ENCODE measurements around the gene NTSR2. TPM values are rescaled to one million over a fixed set of nuclear protein-coding genes. Genes with fewer than 3 reads are reported as not detected.

The NTSR2 gene
- total RNA-seq, 2 donors from 2014 or later: not detected

DNA sequence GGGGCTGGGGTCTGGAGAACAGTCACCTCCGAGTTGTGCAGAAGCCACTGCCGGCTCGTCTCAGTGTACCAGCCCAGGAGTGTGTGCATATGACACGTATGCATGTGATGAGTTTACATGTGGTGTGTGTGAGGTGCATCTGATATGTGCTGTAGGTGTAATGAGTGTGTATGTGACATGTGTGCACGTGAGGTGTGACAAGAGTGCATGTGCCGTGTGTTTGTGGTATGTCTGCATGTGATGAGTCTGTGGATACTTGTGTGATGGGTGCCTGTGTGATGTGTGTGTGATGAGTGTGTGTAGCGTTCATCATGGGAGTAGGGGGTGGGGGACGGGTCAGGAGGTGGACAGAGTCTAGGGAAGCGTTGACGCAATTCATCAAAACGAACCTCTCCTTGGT, 12.8 kb downstream of the NTSR2 start:
- Histone ChIP-seq H3K27me3 (no peaks in the 10 kb centered on the region), H3K4me3 (no peak overlapping the region), H3K27ac (no peak overlapping the region), H3K36me3 (no peaks in the 10 kb centered on the region), H3K4me1 (no peaks in the 10 kb centered on the region), H3K9me3 (no peaks in the 10 kb centered on the region)
- DNase-seq (ENCODE audit: low spot score): no peak
- TF ChIP-seq CTCF (IDR thresholded peaks at IDR 0.05): no peak

GRCh38 chr2:11656671-11657101, 13.3 kb downstream of the NTSR2 start:
- H3K9me3 ChIP-seq: no peaks in the 10 kb centered on the region
- no peak overlapping the region for H3K27ac ChIP-seq
- no peaks in the 10 kb centered on the region for H3K4me1 ChIP-seq
- H3K36me3 ChIP-seq: no peaks in the 10 kb centered on the region
- no peaks in the 10 kb centered on the region for H3K27me3 ChIP-seq
- no peak for DNase-seq (ENCODE audit: low spot score)
- no peak overlapping the region for H3K4me3 ChIP-seq
- TF ChIP-seq CTCF (IDR thresholded peaks at IDR 0.05): no peak

GRCh38 chr2:11656252-11656651, 13.7 kb downstream of the NTSR2 start:
- no peaks in the 10 kb centered on the region for H3K27me3 ChIP-seq
- H3K4me1 ChIP-seq: no peaks in the 10 kb centered on the region

DNA sequence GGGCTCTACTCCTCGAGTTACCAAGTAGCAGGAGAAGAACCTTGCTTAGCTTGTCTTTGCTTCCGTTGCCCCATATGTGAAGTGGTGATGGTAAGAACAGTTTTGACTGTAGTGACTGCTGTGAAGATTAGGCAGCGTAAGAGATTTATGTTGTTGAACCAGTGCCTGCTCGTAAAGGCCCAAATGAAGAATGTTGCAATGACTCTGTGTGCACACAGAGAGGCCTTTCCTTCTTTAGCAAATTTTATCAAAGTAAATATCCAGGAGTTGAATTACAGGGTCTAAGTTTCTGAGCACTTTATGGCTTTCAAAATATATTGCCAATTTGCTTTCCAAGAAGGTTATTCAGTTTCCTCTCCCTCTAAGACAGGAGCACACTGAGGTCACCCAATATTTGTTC, 14.5 kb downstream of the NTSR2 start:
- no peak for DNase-seq (ENCODE audit: low spot score)
- Histone ChIP-seq H3K27me3 (no peaks in the 10 kb centered on the region), H3K4me1 (no peaks in the 10 kb centered on the region), H3K36me3 (no peaks in the 10 kb centered on the region), H3K4me3 (no peak overlapping the region), H3K9me3 (no peaks in the 10 kb centered on the region), H3K27ac (no peak overlapping the region)
- no peak for TF ChIP-seq CTCF (IDR thresholded peaks at IDR 0.05)

More at GRCh38 chr2:11656252-11656651, 13.7 kb downstream of the NTSR2 start:
- no peak overlapping the region for H3K27ac ChIP-seq
- no peak for TF ChIP-seq CTCF (IDR thresholded peaks at IDR 0.05)
- no peak overlapping the region for H3K4me3 ChIP-seq
- DNase-seq (ENCODE audit: low spot score): no peak
- H3K9me3 ChIP-seq: no peaks in the 10 kb centered on the region
- H3K36me3 ChIP-seq: no peaks in the 10 kb centered on the region

GRCh38 chr2:11652553-11652952, 17.4 kb downstream of the NTSR2 start:
- Histone ChIP-seq H3K4me1 (no peaks in the 10 kb centered on the region), H3K36me3 (no peaks in the 10 kb centered on the region), H3K4me3 (no peak overlapping the region), H3K27me3 (no peaks in the 10 kb centered on the region), H3K27ac (no peak overlapping the region), H3K9me3 (no peaks in the 10 kb centered on the region)
- TF ChIP-seq CTCF (IDR thresholded peaks at IDR 0.05): no peak
- DNase-seq (ENCODE audit: low spot score): no peak

DNA sequence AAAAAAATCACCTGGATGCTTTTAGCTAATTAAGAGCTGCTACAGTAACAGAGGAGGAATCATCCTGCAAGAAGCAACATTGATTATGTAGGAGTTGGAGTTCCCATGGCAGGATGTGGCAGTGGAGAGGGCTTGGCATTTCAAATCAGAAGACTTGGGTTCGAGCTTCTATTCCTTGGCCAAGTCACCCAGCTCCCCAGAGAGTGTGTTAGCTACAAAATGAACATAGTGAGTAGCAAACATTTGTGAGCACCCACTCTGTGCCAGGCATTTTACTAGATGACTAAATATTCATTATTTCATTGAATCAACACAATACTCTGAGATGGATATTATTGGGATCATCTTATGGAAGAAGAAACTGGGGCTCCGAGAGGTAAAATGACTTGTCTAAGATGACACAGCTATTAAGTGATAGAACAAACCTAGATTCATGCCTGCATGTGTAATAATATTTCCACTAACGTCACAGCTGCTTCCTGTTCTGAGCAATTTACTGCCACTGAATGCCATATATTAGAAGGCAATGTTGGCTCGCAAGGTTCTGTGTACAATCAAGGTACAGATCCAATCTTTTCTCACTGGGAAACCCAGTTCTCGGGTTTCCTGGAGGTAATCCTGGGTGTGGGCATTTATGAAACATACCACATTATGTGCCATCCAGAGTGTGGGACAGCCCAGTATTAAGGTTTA, 18.0 kb downstream of the NTSR2 start:
- H3K27me3 ChIP-seq: no peaks in the 10 kb centered on the region
- no peak overlapping the region for H3K27ac ChIP-seq
- no peak for TF ChIP-seq CTCF (IDR thresholded peaks at IDR 0.05)

More for the DNA sequence above, 18.0 kb downstream of the NTSR2 start:
- Histone ChIP-seq H3K4me3 (no peak overlapping the region), H3K9me3 (no peaks in the 10 kb centered on the region), H3K4me1 (no peaks in the 10 kb centered on the region), H3K36me3 (no peaks in the 10 kb centered on the region)
- DNase-seq (ENCODE audit: low spot score): no peak
